GM19468 (cell line): ENCODE data around the gene RAD51B.

Experiments used
- ATAC-seq: cut with Tn5 transposase; IDR thresholded peaks from one replicate; pipeline ENCODE4 v1.9.1; 2021; ENCODE audit warnings: mild to moderate bottlenecking, moderate library complexity, moderate number of reproducible peaks; ENCODE audit not compliant: unreplicated experiment; ENCODE audit errors: extremely low read depth

The RAD51B gene

DNA sequence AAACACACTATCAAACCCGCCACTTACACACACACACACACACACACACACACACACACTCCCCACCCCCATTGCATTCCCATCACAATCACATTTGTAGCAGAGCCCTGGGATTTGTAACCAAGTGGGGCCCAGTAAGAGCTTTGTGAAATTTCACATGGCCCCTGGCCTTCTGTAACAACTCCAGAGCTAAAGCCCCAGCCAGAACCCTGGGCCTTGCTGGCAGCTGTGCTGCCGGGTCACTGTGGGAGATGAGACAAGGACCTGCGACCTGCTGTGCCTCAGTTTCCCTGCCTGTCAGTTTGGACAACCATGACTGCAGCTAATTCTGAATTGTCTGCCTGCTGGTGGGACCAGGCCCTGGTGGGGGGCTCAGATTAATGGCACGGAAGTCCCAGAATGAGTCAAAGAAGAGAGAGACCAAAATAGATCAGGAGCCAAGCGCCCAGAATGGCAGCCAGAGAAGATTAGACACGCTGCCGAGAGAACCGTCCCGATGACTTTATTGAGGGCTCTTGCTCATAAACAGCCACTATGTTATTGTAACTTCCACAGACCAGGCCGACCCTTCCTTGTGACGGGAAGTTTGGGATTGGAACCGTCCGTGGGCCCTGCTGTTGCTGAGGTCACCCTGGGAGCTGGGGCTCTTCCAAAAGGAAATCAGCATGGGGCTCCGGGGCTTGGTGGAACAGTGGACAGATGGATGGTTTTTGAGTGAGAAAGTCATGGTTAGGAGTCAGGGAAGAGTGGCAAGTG lies 850.2 kb downstream of the RAD51B start:
- ATAC-seq: no peak

DNA sequence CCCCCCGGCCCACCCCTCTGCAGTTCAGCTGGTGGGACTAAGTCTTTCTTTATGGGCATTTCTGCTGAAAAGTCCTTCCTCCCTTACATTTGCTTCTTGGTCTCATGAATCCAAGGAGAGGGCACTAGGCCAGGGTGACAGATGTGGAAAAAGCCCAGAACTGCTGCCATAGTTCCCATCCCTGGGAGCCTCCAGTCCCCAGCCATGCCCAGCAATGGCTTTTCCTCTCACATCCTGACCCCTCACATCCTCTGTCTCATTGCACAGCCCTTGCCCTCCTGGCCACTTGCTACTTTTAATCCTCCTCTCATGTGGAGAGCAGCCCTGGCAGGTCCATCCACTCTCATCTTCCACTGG lies 850.8 kb downstream of the RAD51B start:
- ATAC-seq: no peak

DNA sequence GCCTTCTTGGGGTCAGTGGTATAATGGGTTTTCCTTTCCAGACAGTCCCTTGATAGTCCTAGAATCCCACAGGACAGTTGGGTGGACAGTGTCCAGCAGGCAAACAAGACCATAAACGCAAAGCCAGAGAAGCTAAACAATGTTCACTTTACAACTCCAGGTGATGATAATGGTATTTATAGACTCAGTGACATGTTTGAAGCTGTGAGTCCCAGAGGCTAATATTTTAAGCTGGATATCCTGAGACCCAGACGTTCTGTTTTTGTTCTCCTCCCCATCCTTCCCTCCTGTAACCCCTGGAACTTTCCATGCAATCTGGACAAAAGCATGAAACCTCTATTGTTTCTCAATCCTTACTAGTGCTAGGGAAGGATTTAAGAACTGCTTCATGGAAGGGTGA lies 852.3 kb downstream of the RAD51B start:
- no peak for ATAC-seq

DNA sequence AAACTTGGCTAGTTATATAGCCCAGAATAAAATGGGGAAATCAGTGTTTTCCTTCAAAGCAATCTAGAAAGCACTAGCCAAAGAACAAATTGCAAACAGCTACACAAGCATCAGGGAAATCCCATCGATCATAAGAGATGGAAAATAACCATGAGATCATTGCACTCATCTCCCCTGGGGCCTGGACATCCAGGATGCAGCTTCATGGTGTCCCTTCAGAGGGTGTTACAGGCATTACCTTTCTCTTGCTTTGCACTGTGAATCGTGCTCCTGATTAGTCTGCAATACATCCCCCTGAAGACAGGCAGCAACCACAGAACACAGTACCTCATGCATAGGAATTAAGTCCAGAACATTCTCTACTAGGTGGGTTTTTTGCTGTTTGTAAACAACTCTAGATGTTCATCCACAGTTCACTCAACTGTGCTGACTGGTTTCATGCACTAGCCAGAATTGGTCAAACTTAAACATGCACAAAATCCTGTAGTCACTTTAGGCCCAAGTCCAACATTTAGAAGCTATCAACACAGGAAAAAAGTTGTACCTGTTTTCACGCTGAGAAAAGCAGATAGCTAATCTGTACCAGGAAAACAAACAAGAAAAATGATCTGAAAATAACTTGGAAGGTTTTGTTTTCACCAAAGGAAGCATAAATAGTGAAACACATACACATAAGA lies 853.2 kb downstream of the RAD51B start:
- no peak for ATAC-seq

DNA sequence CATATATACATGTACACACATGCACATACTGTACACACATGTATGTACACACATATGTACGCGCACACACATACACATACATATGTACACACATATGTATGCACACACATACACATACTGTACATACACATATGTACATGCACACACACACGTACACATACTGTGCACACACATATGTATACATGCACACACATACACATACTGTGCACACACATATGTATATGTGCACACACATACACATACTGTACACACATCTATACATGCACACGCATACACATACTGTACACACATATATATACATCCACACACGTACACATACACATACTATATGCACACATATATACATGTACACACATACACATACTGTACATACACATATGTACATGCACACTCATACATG lies 853.9 kb downstream of the RAD51B start:
- ATAC-seq: no peak

DNA sequence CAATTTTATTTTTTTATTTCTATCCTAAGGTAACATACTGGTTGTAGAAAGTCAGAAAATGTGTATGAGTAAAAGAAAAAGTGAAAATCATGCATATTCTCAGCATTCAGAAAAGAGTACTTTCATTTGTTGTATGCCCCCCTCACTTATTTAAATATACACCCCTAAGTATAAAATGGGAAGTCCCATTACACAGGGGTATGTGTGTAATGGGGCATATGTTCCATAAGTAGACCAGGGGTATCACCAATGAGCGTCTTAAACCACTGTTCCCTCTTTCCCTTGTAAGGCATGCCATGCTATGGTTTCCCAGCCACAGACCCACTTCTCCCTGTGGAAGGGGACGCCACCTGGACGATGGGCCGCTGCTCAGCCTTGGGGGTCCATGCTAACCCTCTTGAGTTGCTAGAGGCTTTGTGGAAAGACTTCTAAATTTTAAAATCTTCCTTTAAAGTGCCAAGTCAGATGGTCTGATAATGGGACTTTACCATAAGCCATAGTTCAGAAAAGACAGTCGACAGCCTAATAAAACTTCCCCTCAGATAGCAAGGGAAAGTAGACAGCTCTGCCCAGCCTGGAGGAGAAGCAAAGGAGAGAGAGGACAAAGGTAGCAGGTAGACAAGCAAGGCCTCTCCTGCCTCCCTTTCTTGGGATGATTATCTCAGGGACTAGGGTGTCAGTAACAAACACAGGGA lies 855.1 kb downstream of the RAD51B start:
- ATAC-seq: no peak

DNA sequence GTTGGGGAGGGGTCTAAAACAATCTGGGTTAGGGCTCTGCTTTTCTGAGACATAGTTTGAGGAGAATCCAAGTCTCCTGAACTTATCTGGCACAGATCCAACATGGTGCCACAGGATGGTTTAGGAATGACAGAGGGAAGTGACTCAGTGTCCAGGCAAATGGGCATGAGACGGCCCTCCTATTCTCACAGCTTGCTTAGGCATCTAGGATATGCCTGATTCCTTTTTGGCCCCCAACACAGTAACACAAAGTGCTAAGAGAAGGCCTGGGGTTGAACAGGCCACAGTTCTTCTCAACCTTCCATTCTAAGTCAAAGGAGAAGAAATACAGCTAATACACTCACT lies 855.6 kb downstream of the RAD51B start:
- ATAC-seq: no peak

DNA sequence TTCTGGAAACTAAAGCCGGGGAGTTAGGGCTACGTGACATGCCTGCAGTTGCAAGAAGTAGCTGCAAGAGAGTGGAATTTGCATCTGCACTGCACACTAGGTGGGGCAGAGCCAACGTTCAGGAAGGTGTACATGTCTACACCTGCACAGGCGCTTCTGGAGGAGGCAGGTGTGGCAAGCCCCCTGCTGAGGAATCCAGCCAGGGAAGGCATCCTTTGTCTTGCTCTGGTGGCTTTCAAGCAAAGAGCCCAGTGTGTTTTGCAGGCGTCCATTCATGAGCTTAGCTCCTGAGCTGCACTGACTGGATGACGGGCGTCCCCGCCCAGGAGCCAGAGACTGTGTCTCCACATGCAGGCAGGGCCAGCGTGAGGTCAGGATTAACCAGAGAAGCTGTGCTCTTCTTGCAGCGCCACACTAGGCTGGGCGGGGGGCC lies 856.9 kb downstream of the RAD51B start:
- no peak for ATAC-seq

DNA sequence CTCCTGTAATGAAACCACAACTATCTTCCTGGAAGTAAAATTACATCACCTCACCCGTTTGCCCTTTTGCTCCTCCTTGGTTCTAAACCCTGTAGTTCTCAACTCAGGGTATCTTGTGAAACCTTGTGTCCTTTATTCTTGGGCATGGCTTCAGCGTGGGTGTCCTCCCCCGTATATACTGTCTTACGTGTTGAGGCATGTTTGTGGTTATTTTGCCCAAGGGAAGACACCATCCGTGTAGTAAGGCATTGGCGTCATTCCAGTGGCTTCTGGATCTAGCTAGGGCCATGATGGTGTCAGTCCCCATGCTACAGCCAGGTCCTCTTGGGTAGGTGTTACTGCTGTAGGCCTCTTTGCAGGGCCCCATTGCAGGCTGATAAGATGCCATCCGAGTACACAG lies 857.9 kb downstream of the RAD51B start:
- no peak for ATAC-seq

DNA sequence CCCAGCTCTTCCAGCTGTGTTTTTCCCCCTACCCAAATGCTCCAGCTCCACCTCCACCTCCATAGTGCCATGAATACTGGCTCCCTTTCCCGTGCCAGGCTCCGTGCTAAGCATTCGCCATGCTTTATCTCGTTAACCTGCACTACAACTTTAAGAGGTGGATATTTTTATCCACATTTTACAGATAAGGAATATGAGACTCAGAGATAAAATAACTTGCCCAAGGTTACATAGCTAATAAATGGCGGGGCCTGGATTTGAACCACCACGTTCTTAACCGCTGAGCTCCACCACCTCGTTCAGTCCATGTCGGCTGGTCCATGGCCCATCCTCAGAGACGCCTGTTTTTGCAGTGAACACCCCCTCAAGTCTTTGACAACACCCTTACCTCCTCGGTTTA lies 858.3 kb downstream of the RAD51B start:
- ATAC-seq: no peak

DNA sequence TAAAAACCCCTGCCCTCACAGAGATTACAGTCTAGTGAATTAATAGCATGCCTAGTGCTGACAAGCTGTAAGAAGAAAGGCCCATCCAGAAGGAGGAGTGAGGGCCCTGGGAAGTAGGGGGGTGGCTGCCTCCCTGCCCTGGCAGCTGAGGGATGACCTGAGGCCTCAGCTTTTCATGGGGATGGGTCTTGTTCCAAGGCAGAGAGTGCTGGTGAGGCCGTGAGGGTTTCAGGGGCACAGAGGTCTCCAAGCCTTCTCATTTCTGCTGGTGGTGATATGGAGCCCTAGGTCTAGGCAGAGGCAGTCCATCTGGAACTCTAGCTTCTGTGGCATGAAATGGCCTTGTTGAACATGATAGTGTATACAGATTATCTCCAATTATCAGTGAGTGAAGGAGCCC lies 858.9 kb downstream of the RAD51B start:
- no peak for ATAC-seq

DNA sequence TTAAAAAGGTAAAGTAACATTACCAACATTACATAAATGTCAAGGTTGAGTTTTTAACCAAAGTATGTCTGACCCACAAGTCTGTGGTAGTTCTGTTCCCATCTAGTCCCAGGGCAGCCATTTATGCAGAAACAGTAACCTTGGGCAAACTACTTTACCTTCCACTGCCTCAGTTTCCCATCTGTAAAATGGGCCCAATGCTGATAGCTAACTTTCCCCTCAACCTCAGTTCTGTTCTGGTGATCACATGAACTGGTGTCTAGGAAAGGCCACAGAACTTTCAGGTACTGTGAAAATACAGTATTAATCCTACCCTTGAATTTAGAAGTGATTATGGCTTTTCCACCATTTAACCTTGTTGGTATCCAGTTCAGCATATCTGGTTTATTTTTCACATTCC lies 859.7 kb downstream of the RAD51B start:
- ATAC-seq: no peak

DNA sequence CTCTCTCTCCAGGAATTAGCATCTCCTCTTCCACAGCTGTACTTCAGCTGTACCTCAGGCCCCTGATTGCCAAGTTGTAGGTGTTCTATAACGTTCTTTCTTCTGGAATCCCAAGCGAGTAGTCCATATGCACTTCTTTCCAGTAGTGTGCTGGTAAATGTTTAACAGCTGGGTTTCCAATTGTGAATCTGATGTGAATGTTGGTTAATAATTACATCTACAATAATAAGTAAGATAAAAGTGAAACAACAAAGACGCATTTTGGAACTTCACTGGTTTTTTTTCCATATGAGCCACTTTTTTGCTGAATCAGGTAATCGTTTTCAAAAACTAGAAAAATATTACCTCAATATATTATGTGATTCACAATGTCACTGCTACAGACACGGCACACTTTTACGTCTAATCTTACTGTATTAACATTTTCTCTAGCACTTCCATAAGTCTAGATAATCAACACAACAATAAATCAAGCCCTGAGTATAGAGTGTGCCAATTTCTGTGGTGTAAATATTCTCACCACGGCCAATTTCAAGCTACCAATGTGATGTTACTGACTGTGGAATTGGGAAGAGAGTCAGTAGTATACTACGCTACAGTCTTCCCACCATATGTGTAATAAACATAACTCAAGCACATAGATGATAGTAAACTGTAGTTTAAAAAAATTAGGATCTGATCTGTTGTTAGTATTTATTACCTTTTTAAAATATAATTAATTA lies 860.3 kb downstream of the RAD51B start:
- ATAC-seq: no peak

DNA sequence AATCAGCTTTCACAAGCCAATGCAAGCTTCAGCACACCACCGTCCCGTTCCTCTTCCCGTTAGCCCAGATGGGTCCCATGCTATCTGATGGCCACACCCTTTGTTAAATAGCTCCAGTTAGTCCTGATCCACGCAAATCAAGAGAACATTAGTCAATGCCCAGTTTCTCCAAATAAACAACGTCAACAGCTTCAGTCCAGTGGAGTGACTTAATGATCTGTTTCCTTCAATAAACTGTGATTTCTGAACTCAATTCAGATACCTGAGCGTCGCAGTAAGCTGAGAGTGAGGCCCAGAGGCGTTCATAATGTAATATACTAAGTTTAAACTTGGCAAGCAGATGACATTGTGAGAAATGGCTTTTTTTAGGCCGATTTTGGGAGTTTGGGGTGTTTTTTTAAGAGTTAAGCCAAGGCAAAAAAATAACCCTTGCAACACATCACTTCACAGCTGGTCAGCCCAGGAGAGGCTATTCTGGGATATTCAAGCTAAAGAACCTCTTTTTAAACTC lies 861.0 kb downstream of the RAD51B start:
- no peak for ATAC-seq

DNA sequence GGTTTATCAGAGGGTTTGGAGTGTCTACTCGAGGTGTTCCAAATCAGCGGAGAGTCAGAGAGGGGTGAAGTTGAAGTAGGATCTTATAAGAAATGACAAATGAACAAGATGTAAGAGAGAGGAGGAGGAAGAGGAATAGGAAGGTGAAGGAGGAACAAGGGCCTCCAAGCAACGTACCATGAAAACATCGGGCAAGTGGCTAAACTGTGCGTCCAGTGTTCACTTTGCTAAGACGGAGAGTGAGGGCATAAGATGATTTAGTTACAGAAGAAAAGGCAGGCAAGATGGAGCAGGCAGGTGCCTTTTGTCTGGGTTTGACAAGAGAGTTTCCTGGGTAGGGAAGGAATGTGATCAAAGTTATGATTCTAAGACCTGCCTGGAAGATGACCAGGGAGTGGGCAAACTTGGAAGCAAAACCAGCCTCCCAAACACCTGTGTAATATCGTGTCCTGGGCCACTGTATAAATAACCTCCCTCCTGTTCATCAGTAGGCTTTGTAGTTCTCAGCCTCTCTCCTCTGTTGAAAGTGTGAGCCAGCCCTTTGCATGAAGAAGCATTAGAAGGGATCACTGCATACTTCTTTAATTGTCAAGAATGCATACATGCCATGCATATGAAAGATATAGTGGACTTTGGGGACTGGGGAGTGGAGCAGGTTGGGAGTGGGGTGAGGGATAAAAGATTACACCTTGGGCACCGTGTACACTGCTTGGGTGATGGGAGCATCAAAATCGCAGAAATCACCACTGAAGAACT lies 861.9 kb downstream of the RAD51B start:
- no peak for ATAC-seq

DNA sequence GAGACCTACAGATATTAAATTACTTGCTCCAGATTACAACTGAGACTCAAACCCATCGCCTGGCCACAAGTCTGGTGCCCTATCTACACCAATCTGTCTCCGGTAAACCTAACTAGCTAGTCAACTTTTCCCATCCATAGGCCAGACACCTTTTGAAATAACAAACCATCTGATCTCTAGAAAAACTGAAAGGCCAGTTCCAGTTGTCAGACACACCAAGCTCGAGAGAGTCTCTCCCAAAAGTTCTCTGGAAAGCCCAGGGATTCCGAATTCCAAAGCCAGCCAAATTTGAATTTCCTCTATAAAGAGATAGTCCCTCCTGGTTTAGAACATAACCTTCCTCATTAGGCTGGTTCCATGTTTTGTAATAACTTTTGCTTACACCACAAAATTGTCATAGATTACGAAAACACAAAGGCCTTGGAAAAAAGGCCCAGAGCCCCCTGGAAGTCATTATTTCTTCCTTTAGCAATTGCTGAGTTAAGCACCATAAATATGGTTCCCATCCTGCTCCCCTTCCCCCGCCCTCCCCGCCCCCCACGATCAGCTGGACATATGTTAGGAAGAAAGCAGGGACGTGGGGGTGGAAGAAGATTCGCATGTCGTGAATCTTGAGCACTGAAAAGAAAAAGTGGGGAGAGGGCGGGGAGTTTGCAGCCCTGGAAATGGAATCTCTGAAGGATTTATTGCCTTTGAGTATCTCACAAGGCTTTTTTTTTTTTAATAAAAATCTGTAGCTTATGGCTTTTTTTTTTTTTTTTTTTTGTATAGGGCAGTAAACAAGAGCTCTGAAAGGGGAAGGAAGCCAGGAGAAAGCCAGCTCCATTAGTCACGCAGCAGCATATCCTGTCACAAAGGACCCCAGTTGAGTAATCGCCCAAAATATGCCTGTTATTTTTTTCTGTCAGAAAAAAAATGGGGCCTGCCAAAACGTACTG lies 862.9 kb downstream of the RAD51B start:
- no peak for ATAC-seq

DNA sequence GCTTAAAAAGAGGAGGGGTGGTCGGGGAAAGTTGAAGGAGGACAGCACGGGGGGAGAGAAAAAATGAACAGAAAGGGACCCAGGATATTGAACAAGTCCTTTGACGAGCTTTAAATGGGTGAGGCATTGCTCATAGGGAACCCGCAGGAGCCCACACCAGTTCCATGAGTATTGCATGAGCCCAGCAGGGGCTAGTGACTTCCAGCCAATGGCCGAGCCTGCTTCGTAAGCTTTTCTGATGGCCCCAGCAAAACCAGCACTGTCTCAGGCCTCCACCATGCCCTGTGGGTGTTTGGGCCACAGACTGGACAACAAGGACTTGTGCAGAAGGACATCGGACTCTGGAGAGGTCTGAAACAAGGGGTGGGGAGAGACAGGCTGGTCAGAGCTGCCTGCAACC lies 863.7 kb downstream of the RAD51B start:
- no peak for ATAC-seq

DNA sequence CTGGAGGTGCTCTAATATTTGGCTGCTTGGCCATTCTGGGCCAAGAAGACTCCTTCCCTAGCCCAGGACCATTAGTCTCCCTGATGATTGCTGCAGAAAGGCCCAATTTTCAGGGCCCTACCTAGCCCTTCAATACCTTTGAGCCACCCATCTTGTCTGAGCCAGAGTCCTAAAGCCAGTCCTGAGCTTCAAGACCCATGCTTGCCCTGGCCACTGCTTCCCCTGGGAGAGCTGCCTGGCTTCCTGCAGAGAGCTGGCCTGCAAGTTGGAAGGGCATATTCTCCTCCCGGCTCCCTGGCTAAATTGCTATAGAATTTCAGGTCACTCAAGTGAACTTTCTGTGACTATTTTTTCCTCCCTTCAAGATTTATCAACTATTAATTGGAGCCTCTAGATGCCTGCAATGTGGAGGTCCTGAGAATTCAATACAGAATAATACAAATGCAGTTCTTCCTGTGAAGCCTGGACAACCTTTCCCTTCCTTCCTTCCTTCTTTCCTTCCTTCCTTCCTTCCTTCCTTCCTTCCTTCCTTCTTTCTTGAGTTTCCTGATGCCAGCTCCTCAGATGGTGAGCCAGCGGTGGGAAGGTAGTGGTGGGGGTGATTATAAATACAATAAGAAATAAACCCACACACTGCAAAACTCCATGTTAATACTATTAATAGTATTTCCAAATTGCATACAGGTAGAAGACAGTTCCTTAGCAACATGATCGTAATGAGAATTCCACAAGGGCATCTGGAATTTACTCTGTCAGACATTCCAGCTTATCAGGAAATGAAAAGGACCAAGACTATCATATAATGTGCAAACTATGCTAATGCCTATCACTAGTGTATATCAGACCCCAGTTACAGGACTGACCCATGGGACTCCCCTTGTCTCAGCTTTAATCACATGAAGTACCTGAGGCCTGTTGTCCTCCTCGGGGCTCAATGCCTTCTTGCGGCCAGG lies 865.2 kb downstream of the RAD51B start:
- no peak for ATAC-seq
